Measurements from ENCODE around the gene TRPM5. TPM values are rescaled to one million over a fixed set of nuclear protein-coding genes. Genes with fewer than 3 reads are reported as not detected.

The TRPM5 gene
- total RNA-seq, 2 donors from 2014 or later: 1.3 to 1.9 TPM

DNA sequence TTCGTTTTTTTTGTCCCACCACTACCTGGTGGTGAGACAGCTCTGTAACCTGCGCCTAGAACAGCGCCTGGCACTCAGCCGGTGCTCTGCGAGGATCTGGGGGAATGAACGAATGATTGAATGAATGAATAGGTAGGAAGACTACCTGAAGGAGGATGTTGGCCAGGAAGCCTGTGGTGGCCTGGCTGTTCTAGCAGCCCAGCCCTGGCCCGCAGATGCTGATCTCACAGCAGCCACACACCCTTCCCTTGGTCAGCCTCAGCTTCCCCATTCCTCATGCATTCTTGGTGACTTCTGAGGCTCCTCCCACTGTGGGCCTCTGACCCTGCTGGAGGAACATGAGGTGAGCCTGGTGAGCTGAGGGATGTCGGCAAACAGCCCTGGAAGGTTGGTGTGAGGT, 3.7 kb downstream of the TRPM5 start:
- Histone ChIP-seq H3K9ac (ENCODE audit: low read depth in 2 of 2, low read length in 2 of 2) (peak overlapping the region in 1 of 2 donors; percentile 49), H3K27ac (no peak overlapping the region), H3K36me3 (no peaks in the 10 kb centered on the region), H3K27me3 (no peaks in the 10 kb centered on the region), H3K4me3 (no peak overlapping the region), H3K9me3 (no peaks in the 10 kb centered on the region), H3K4me1 (peaks cover 14% of the 10 kb centered on the region)
- intact Hi-C loops (cut with DNase I): no loop called here
- TF ChIP-seq, protein P1, sequence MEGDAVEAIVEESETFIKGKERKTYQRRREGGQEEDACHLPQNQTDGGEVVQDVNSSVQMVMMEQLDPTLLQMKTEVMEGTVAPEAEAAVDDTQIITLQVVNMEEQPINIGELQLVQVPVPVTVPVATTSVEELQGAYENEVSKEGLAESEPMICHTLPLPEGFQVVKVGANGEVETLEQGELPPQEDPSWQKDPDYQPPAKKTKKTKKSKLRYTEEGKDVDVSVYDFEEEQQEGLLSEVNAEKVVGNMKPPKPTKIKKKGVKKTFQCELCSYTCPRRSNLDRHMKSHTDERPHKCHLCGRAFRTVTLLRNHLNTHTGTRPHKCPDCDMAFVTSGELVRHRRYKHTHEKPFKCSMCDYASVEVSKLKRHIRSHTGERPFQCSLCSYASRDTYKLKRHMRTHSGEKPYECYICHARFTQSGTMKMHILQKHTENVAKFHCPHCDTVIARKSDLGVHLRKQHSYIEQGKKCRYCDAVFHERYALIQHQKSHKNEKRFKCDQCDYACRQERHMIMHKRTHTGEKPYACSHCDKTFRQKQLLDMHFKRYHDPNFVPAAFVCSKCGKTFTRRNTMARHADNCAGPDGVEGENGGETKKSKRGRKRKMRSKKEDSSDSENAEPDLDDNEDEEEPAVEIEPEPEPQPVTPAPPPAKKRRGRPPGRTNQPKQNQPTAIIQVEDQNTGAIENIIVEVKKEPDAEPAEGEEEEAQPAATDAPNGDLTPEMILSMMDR (IDR thresholded peaks at IDR 0.05): no peak
- peak; percentile 42 for DNase-seq

DNA sequence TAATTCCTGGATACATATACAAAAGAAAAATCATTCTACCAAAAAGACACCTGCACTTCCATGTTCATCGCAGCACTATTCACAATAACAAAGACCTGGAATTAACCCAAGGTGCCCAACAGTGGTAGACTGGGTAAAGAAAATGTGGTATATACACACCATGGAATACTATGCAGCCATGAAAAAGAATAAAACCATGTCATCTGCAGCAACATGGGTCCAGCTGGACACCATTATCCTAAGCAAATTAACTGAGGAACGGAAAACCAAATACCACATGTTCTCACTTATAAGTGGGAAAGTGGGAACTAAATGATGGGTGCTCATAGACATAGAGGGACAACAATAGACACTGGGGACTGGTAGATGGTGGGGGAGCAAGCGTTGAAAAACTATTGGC, 4.5 kb downstream of the TRPM5 start:
- H3K9ac ChIP-seq (ENCODE audit: low read depth in 2 of 2, low read length in 2 of 2): no peak overlapping the region
- no peaks in the 10 kb centered on the region for H3K36me3 ChIP-seq
- intact Hi-C loops (cut with DNase I): no loop called here
- H3K4me1 ChIP-seq: peaks cover 14% of the 10 kb centered on the region
- H3K4me3 ChIP-seq: no peak overlapping the region
- H3K9me3 ChIP-seq: no peaks in the 10 kb centered on the region
- TF ChIP-seq, protein P1 (IDR thresholded peaks at IDR 0.05): no peak
- DNase-seq: no peak
- no peaks in the 10 kb centered on the region for H3K27me3 ChIP-seq
- H3K27ac ChIP-seq: no peak overlapping the region

DNA sequence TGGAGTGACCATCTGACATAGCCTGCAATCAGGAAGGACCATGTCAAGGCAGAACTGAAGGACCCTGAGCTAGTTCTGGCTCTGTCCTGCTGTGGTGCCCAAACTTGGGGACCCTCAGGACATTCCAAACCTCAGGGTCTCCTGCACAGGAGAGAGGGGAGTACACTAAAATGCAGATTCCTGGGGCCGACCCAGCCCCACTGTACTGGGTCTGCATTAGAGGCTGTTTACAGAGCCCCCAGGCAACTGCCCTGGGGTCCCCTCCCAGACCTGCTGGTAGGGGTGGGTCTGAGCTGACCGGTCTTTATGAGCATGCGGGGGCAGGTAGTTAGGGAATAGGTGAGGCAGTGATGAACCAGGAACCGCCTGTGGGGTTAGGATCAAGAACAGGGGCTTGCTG, 6.8 kb downstream of the TRPM5 start:
- H3K9ac ChIP-seq (ENCODE audit: low read depth in 2 of 2, low read length in 2 of 2): no peak overlapping the region
- intact Hi-C loops (cut with DNase I): no loop called here
- no peaks in the 10 kb centered on the region for H3K27me3 ChIP-seq
- H3K36me3 ChIP-seq: no peaks in the 10 kb centered on the region
- H3K4me1 ChIP-seq: peaks cover 5% of the 10 kb centered on the region
- TF ChIP-seq, protein P1 (IDR thresholded peaks at IDR 0.05): no peak
- DNase-seq: no peak
- no peak overlapping the region for H3K27ac ChIP-seq
- H3K4me3 ChIP-seq: no peak overlapping the region
- no peaks in the 10 kb centered on the region for H3K9me3 ChIP-seq

DNA sequence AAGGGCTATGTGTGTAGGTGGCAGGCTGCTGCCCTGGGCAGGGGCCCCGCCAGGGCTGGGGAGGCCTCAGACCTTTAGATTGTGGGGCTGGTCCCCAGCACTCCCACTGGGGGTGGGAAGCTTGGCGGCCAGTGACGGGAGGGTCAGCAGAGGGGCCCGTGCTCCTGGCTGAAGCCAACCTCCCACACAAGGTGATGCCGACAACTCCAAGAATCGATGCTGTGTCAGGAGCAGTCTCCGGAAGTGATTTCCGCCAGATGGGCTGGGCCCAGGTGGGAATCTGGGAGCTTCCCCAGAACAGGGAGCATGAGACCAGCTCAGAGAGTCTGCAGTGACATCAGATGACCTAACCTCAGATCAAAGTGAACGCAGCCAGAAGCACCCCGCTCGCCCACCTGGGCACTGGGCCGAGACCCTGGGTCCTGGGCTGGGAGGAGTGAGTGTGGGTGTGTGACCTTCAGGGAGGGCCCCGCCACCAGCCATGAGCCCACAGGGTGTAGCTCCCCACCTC, 7.7 kb downstream of the TRPM5 start:
- Histone ChIP-seq H3K27ac (no peak overlapping the region), H3K4me1 (peaks cover 2% of the 10 kb centered on the region), H3K4me3 (no peak overlapping the region), H3K27me3 (no peaks in the 10 kb centered on the region), H3K9ac (ENCODE audit: low read depth in 2 of 2, low read length in 2 of 2) (no peak overlapping the region), H3K9me3 (no peaks in the 10 kb centered on the region), H3K36me3 (no peaks in the 10 kb centered on the region)
- DNase-seq: no peak
- intact Hi-C loops (cut with DNase I): no loop called here
- TF ChIP-seq, protein P1 (IDR thresholded peaks at IDR 0.05): no peak

DNA sequence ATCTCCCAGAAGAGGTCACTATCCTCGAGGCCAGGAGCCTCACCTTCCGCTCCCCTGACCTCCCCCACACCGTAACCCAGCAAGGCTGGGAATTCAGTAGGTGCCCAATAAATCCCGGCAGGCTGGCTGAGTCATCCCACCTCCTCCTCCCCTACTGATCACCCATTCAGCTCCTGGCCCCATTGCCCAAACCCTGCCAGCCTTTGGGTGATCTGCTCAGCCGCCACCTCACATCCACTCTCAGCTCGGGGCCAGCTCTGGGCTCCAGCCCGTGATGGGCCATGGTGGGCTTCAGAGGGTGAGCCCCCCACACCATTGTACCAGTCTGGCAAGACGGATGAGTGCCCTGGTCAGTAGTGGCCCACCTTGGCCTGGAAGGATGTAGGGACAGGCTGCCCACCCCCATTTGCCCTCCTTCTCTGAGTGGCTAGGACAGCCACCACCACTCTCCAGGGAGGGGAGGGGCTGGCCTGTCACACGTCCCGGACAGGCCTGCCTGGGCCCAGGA, 8.2 kb downstream of the TRPM5 start:
- Histone ChIP-seq H3K27me3 (no peaks in the 10 kb centered on the region), H3K27ac (no peak overlapping the region), H3K4me3 (no peak overlapping the region), H3K9ac (ENCODE audit: low read depth in 2 of 2, low read length in 2 of 2) (no peak overlapping the region), H3K9me3 (no peaks in the 10 kb centered on the region), H3K36me3 (no peaks in the 10 kb centered on the region), H3K4me1 (no peaks in the 10 kb centered on the region)
- DNase-seq: no peak
- intact Hi-C loops (cut with DNase I): no loop called here
- TF ChIP-seq, protein P1 (IDR thresholded peaks at IDR 0.05): no peak

Measured in colonic mucosa (tissue), 4 donors.